NCI-H2107 treated with DMSO at 0.1 percent for 48 hours (cell line): ENCODE data around the gene SLITRK3.
"Not testable (repeated sequence)": the region's sequence is repeated elsewhere in the genome, so short reads cannot be mapped to it uniquely, and the experiment has no call there.

Experiments
- DNase-seq: peaks from one replicate; lab custom pipeline; 2025; ENCODE audit not compliant: unreplicated experiment; lab: John Stamatoyannopoulos, UW

Gene SLITRK3

GRCh38 chr3:165192610-165193192 is 3.5 kb downstream of the SLITRK3 start:
- no peak for DNase-seq

DNA sequence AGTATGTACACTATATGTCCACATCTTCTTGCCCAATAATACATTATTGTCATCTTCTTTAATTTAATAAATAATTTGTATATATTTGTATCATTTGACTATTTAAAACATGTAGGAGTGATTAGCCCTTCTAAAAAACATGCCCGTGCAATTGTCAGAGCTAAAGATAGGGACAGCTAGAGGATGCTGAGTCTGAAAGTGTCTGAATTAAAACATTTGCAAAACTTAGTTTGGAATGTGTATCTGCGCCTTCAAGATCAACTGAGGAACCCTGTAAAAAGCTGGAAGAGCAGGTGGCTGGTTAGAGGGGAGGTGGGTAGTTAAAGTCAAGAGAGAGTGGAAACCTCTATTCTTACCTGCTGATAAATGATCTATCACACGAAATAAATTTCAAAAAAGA is 4.7 kb downstream of the SLITRK3 start:
- DNase-seq: no peak

DNA sequence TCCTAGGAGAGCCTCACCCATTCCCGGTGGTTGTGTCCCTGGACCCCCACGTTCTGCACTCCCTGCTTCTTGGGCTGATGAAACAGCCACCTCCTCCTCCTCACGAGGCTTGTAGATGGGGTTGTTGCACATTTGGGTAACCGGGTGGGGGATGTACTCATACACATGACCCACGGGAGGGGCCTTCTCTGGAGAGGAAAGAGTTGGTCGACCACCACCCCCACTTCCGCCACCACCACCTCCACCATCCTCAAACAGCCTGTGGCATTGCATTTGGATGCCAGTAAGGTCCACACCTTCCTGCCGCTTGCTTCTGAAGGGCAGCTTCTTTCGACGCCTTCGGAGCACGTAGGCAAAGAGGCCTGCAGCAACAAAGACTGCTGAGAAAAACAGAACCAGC is 7.7 kb downstream of the SLITRK3 start:
- no peak for DNase-seq

- peak; percentile 88 for DNase-seq
These were observed 10.4 kb downstream of the SLITRK3 start for GRCh38 chr3:165185707-165186327.

GRCh38 chr3:165181556-165181955 is 14.6 kb downstream of the SLITRK3 start:
- DNase-seq: no peak

DNA sequence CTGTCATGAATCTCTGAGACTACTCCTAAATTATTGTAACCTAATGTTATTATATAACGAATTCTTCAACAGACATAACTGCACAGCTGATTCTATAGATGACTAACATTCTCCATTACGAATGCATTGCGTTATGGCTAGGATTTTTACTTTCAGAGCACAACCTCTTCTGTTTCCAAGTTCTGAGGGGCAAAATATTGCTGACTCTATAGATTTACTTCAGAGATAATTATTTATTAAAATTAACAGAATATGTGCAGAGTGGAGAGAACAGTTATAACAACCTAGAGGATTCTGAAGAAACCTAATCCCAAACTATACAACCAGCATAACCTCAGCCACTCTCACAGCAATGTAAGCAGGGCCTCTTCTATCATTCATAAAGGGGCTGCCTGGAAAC is 25.9 kb downstream of the SLITRK3 start:
- no peak for DNase-seq

GRCh38 chr3:165169368-165169767 is 26.8 kb downstream of the SLITRK3 start:
- no peak for DNase-seq

GRCh38 chr3:165162883-165163282 is 33.3 kb downstream of the SLITRK3 start:
- no peak for DNase-seq

GRCh38 chr3:165159760-165160421 is 36.3 kb downstream of the SLITRK3 start:
- DNase-seq: no peak

DNA sequence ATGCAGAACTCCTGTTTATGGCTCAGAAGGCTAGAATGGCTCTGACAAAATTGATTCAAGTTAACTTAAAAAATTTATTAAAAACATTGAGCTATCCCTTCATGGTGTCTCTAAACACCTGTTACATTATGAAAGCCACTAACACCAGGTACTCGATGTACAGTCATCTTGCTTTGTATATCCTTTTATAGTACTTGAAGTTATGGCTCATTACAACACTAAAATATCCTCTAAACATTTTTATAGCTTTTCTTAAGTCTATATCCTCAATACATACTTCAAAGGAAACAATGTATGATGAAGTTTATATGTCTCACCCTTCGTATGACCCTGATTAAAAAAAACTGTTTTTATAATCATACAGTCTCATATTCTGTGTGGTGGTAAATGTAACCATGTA is 38.2 kb downstream of the SLITRK3 start:
- DNase-seq: peak; percentile 53

- no peak for DNase-seq
These were observed 39.3 kb downstream of the SLITRK3 start for GRCh38 chr3:165156757-165157420.

DNA sequence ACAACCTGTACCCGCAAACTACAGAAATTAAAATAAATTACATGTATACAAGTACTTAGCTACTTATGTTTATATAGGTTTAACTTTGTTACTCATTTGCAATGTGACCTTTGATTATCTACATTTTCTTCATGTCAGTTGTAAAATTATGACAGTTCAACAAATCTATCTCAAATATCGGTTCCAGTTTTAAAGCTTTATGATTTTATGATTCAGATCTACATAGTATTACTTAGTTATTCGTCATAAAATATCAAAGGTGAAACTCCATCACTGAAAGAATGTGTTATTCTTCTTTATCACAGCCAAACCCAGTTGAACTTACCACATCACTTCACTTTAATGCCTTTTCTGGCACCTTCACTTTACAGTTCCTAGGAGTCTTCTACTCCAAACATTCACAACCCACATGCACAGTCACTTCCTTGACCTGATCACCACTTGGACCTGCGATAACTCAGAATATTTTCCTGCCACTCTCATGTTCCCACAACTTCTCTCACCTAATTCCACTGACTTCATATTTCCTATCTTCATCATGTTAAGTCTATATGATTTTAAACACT is 47.2 kb downstream of the SLITRK3 start:
- no peak for DNase-seq

DNA sequence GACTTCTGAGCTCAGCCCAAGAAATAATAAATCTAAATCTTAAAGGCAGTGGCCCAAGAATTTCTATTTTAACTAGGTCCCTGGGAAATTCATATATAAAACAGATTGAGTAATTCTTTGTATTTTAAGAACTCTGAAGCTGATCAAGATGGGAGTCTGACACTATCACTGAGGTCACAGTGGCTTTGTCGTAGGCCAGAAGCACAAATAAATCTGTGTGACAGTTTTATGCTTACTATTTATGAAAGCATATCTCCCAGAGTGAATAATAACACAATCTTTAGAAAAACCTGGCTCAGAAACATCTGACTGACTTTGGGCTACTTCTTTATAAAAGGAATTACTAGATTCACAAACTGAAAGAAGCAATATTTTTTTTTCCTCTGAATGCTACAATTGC is 51.9 kb downstream of the SLITRK3 start:
- no peak for DNase-seq

- not testable (repeated sequence) for DNase-seq
These were observed 56.3 kb downstream of the SLITRK3 start for GRCh38 chr3:165139918-165140317.
